GM23338 (cell line): ENCODE measurements around the gene OR8D1. TPM values are rescaled to one million over a fixed set of nuclear protein-coding genes. Genes with fewer than 3 reads are reported as not detected.

ENCODE experiments used
- ATAC-seq: fragments of 200-7000 bp; cut with Tn5 transposase; 3 replicates; pipeline ENCODE4 v1.9.1; 2020
- DNase-seq: peaks from one replicate; pipeline ENCODE4 v3.0.0-alpha.2; 2015; ENCODE audit warnings: low spot score
- H2AFZ ChIP-seq: fragments of 200-600 bp; sonication (generic); 2 replicates; pipeline ENCODE4 v1.8.0; 2016; ENCODE audit warnings: antibody characterized with exemption, mild to moderate bottlenecking, moderate library complexity
- H3F3A ChIP-seq: fragments of 200-600 bp; sonication (generic); replicated peaks from 2 replicates; pipeline ENCODE4 v1.8.0; 2017; ENCODE audit warnings: antibody characterized with exemption, mixed run types, low read depth
- H3K27ac ChIP-seq: fragments of 200-600 bp; sonication (generic); 2 replicates; pipeline ENCODE4 v1.6.1; 2016; ENCODE audit warnings: low read depth
- H3K27me3 ChIP-seq: fragments of 200-600 bp; sonication (generic); 2 replicates; pipeline ENCODE4 v1.8.0; 2016; ENCODE audit warnings: mild to moderate bottlenecking, mixed run types, moderate library complexity; ENCODE audit not compliant: insufficient read depth
- H3K36me3 ChIP-seq: fragments of 200-600 bp; sonication (generic); 2 replicates; pipeline ENCODE4 v1.8.0; 2016; ENCODE audit warnings: mild to moderate bottlenecking; ENCODE audit not compliant: insufficient read depth
- H3K4me1 ChIP-seq: fragments of 200-600 bp; sonication (generic); 2 replicates; pipeline ENCODE4 v1.8.0; 2016; ENCODE audit warnings: mild to moderate bottlenecking, moderate library complexity; ENCODE audit not compliant: insufficient read depth
- H3K4me2 ChIP-seq: fragments of 200-600 bp; sonication (generic); 2 replicates; pipeline ENCODE4 v1.7.1; 2017; ENCODE audit warnings: mixed run types
- H3K4me3 ChIP-seq: fragments of 200-600 bp; sonication (generic); 2 replicates; pipeline ENCODE4 v1.6.1; 2016; ENCODE audit warnings: mixed run types
- H3K79me2 ChIP-seq: fragments of 200-600 bp; sonication (generic); replicated peaks from 2 replicates; pipeline ENCODE4 v1.8.0; 2017; ENCODE audit warnings: mild to moderate bottlenecking; ENCODE audit not compliant: insufficient read depth
- H3K9me2 ChIP-seq: fragments of 200-600 bp; sonication (generic); 2 replicates; pipeline ENCODE4 v1.8.0; 2017; ENCODE audit not compliant: insufficient read depth
- H4K20me1 ChIP-seq: fragments of 200-600 bp; sonication (generic); replicated peaks from 2 replicates; pipeline ENCODE4 v1.8.0; 2017; ENCODE audit warnings: mild to moderate bottlenecking; ENCODE audit not compliant: insufficient read depth
- H3K27ac Mint-ChIP-seq: 2 replicates; pipeline ENCODE4 v1.8.0; 2020; ENCODE audit warnings: inconsistent platforms, mild to moderate bottlenecking, moderate library complexity, mixed read lengths
- H3K27me3 Mint-ChIP-seq: 3 replicates; pipeline ENCODE4 v1.8.0; 2022; ENCODE audit warnings: low read depth, mild to moderate bottlenecking, moderate library complexity, mixed read lengths, inconsistent platforms; ENCODE audit not compliant: insufficient read depth, poor library complexity
- H3K36me3 Mint-ChIP-seq: 3 replicates; pipeline ENCODE4 v1.8.0; 2021; ENCODE audit warnings: low read depth, mild to moderate bottlenecking, inconsistent platforms, moderate library complexity, mixed read lengths
- H3K4me1 Mint-ChIP-seq: 3 replicates; pipeline ENCODE4 v1.8.0; 2020; ENCODE audit warnings: mild to moderate bottlenecking, inconsistent platforms, mixed read lengths
- H3K4me3 Mint-ChIP-seq: 3 replicates; pipeline ENCODE4 v1.8.0; 2021; ENCODE audit warnings: moderate library complexity, mild to moderate bottlenecking, inconsistent platforms, mixed read lengths
- H3K9me3 Mint-ChIP-seq: 3 replicates; pipeline ENCODE4 v1.8.0; 2020; ENCODE audit warnings: moderate library complexity, mild to moderate bottlenecking, inconsistent platforms, mixed read lengths
- CREB1 ChIP-seq: fragments of 250-450 bp; sonication (Bioruptor Pico); IDR thresholded peaks from 2 replicates; pipeline ENCODE4 v1.5.0; 2020; ENCODE audit warnings: low read depth, mild to moderate bottlenecking, moderate library complexity
- EZH2 ChIP-seq: fragments of 200-600 bp; sonication (generic); IDR thresholded peaks from one replicate; pipeline ENCODE4 v1.8.0; 2017; ENCODE audit warnings: antibody characterized with exemption, mild to moderate bottlenecking, low read depth; ENCODE audit not compliant: unreplicated experiment
- EZH2phosphoT487 ChIP-seq: fragments of 200-600 bp; sonication (generic); IDR thresholded peaks from one replicate; pipeline ENCODE4 v1.8.1; 2018; ENCODE audit warnings: antibody characterized with exemption; ENCODE audit not compliant: unreplicated experiment
- NANOG ChIP-seq: IDR thresholded peaks from 2 replicates; pipeline ENCODE4 v1.6.1; 2016; ENCODE audit warnings: antibody characterized with exemption, borderline replicate concordance
- POLR2AphosphoS5 ChIP-seq: IDR thresholded peaks from 2 replicates; pipeline ENCODE4 v1.6.1; 2016; ENCODE audit warnings: antibody characterized with exemption, low read depth
- STAT1 ChIP-seq: IDR thresholded peaks from one replicate; pipeline ENCODE4 v1.6.1; 2016; ENCODE audit warnings: antibody characterized with exemption; ENCODE audit not compliant: unreplicated experiment
- ZNF331 ChIP-seq: fragments of 250-450 bp; sonication (Bioruptor Pico); IDR thresholded peaks from 2 replicates; pipeline ENCODE4 v1.5.0; 2020; ENCODE audit warnings: low read depth, mild to moderate bottlenecking, moderate library complexity
- polyA plus RNA-seq: library from polyadenylated mRNA; unstranded; fragments of >200 nt; fragmentation: Nextera tagmentation; extraction: Ambion mirVana; gene quantifications from 2 replicates; pipeline ENCODE4 v1.2.1, GENCODE V29; 2016
- total RNA-seq: library from RNA; depleted of rRNA; stranded (reverse); fragments of >200 nt; shearing (Covaris generic); gene quantifications from 2 replicates; pipeline ENCODE4 v1.2.3, GENCODE V29; 2014
- TF ChIP-seq, protein P1 (sequence below): IDR thresholded peaks from 2 replicates; pipeline ENCODE4 v1.6.1; 2016; ENCODE audit warnings: antibody characterized with exemption
- TF ChIP-seq, protein P2 (sequence below), 2 experiments: fragments of 200-600 bp in 1 of 2; sonication (generic) in 1 of 2; conservative IDR thresholded peaks; 2 replicates each; pipeline versions ENCODE4 v1.5.1 to v1.6.1; 2016 to 2017; ENCODE audit warnings: antibody characterized with exemption in 2 of 2, low read depth in 2 of 2, mild to moderate bottlenecking in 2 of 2, moderate library complexity in 1 of 2
- TF ChIP-seq, protein P3 (sequence below): IDR thresholded peaks from one replicate; pipeline ENCODE4 v1.6.1; 2018; ENCODE audit warnings: antibody characterized with exemption; ENCODE audit not compliant: unreplicated experiment

OR8D1 gene
- total and polyA plus RNA-seq, 2 experiments from 2014 or later, result not detected

DNA sequence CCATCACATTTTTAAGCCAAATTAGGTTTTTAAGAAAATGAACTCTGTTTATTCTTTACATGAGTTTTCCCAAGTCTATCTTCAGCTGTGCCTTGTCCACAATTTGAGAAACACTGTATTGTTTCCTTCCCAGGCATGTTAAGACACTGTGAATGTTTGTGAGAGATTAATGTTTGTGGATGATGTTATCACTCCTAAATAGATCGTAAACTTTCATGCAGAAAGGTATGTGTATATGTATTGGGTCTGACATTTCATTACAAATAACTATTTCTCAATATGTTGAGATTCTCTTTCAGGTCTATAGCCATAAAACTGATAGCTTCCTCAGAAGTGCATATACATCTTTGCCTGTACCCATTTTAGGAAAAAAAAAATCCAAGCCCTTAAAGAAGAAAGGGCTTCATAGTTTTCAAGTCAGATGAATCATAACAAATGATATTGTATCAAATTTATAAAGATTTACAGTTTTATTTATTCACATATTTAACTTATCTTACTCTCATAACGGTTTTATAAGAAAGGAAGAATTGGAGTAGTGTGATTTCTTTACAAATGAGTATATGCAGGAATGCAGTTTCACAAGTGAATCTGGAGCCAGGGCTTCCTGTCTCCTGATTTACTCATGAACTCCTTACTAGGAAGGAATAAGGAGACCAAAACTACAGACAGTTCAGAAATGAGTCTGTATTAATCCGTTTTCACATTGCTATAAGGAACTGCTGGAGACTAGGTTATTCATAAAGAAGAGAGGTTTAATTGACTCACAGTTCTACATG lies 11.2 kb downstream of the OR8D1 start (continued):
- TF ChIP-seq, protein P1, sequence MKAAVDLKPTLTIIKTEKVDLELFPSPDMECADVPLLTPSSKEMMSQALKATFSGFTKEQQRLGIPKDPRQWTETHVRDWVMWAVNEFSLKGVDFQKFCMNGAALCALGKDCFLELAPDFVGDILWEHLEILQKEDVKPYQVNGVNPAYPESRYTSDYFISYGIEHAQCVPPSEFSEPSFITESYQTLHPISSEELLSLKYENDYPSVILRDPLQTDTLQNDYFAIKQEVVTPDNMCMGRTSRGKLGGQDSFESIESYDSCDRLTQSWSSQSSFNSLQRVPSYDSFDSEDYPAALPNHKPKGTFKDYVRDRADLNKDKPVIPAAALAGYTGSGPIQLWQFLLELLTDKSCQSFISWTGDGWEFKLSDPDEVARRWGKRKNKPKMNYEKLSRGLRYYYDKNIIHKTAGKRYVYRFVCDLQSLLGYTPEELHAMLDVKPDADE, result no peak
- TF ChIP-seq EZH2phosphoT487 (no peak), ZNF331 (no peak), STAT1 (no peak), POLR2AphosphoS5 (no peak), EZH2 (no peak)
- TF ChIP-seq, protein P2, sequence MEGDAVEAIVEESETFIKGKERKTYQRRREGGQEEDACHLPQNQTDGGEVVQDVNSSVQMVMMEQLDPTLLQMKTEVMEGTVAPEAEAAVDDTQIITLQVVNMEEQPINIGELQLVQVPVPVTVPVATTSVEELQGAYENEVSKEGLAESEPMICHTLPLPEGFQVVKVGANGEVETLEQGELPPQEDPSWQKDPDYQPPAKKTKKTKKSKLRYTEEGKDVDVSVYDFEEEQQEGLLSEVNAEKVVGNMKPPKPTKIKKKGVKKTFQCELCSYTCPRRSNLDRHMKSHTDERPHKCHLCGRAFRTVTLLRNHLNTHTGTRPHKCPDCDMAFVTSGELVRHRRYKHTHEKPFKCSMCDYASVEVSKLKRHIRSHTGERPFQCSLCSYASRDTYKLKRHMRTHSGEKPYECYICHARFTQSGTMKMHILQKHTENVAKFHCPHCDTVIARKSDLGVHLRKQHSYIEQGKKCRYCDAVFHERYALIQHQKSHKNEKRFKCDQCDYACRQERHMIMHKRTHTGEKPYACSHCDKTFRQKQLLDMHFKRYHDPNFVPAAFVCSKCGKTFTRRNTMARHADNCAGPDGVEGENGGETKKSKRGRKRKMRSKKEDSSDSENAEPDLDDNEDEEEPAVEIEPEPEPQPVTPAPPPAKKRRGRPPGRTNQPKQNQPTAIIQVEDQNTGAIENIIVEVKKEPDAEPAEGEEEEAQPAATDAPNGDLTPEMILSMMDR (conservative IDR thresholded peaks at IDR 0.05; ENCODE audit: low read depth in 2 of 2), result no peak

DNA sequence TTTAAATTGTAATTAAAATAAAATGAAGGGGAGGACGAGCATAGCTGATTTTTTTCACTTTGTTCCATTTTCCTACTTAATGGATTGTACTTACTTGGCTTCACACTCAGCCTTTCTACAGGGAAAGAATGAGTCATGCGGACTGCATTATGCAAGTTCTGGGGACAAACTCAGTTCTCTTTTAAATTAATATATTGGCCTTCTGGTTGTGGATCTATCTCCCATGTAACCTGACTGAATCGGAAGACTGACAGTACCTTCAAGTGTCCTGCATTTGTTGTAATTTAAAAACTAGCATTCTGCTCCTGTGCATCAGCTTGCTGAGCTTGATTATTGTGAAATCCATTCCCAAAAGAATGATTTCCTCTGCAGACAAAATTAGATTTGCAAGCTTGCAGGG lies 12.2 kb downstream of the OR8D1 start:
- peaks cover 27% of the 10 kb centered on the region for H3K4me1 ChIP-seq
- H4K20me1 ChIP-seq, result no peaks in the 10 kb centered on the region
- 0 out of 2 replicates have a peak overlapping the region, but pooled peaks have one; percentile 6 for H2AFZ ChIP-seq
- H3K4me1 Mint-ChIP-seq, result peaks cover 20% of the 10 kb centered on the region
- no peak overlapping the region for H3K4me3 Mint-ChIP-seq
- ATAC-seq, result no peak
- no peaks in the 10 kb centered on the region for H3K36me3 Mint-ChIP-seq
- H3K27ac Mint-ChIP-seq, result no peak overlapping the region; the same call in 1 of the 2 replicates
- no peak for DNase-seq
- no peak overlapping the region for H3K4me3 ChIP-seq
- no peaks in the 10 kb centered on the region for H3F3A ChIP-seq
- no peaks in the 10 kb centered on the region for H3K79me2 ChIP-seq
- H3K36me3 ChIP-seq, result no peaks in the 10 kb centered on the region
- no peak overlapping the region for H3K27ac ChIP-seq
- no peaks in the 10 kb centered on the region for H3K9me2 ChIP-seq
- peak overlapping the region; percentile 67 for H3K4me2 ChIP-seq
- no peaks in the 10 kb centered on the region for H3K27me3 Mint-ChIP-seq
- no peaks in the 10 kb centered on the region for H3K27me3 ChIP-seq
- H3K9me3 Mint-ChIP-seq, result no peaks in the 10 kb centered on the region
- no peak for TF ChIP-seq POLR2AphosphoS5
- no peak for TF ChIP-seq STAT1
- TF ChIP-seq, protein P3, sequence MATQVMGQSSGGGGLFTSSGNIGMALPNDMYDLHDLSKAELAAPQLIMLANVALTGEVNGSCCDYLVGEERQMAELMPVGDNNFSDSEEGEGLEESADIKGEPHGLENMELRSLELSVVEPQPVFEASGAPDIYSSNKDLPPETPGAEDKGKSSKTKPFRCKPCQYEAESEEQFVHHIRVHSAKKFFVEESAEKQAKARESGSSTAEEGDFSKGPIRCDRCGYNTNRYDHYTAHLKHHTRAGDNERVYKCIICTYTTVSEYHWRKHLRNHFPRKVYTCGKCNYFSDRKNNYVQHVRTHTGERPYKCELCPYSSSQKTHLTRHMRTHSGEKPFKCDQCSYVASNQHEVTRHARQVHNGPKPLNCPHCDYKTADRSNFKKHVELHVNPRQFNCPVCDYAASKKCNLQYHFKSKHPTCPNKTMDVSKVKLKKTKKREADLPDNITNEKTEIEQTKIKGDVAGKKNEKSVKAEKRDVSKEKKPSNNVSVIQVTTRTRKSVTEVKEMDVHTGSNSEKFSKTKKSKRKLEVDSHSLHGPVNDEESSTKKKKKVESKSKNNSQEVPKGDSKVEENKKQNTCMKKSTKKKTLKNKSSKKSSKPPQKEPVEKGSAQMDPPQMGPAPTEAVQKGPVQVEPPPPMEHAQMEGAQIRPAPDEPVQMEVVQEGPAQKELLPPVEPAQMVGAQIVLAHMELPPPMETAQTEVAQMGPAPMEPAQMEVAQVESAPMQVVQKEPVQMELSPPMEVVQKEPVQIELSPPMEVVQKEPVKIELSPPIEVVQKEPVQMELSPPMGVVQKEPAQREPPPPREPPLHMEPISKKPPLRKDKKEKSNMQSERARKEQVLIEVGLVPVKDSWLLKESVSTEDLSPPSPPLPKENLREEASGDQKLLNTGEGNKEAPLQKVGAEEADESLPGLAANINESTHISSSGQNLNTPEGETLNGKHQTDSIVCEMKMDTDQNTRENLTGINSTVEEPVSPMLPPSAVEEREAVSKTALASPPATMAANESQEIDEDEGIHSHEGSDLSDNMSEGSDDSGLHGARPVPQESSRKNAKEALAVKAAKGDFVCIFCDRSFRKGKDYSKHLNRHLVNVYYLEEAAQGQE, result no peak
- no peak for TF ChIP-seq NANOG
- TF ChIP-seq, protein P2 (conservative IDR thresholded peaks at IDR 0.05; ENCODE audit: low read depth in 2 of 2), result no peak
- no peak for TF ChIP-seq CREB1 (CRISPR knock-in tag)
